ENCODE measurements around the gene TMEM8B. TPM values are rescaled to one million over a fixed set of nuclear protein-coding genes. Genes with fewer than 3 reads are reported as not detected.

The TMEM8B gene
- total RNA-seq, 4 donors from 2014 or later, result 6.7 to 43.3 (median 14.6) TPM

- intact Hi-C loops (cut with DNase I; ENCODE audit: low total_unique reads), result loop anchor here (5.0 kb wide), 1 partner anchor 92 kb away; no protein-coding TSS in a partner anchor
- TF ChIP-seq CTCF (IDR thresholded peaks at IDR 0.05) (no peak), POLR2A (IDR thresholded peaks at IDR 0.05) (no peak)
- no peak overlapping the region for H3K4me3 ChIP-seq
Observed at GRCh38 chr9:35790025-35790384, 39.0 kb upstream of the TMEM8B start.

GRCh38 chr9:35790385-35791296 lies 38.4 kb upstream of the TMEM8B start:
- DNase-seq, result peak; percentile 77 to 86
- intact Hi-C loops (cut with DNase I; ENCODE audit: low total_unique reads), result loop anchor here (5.0 kb wide), 1 partner anchor 92 kb away; no protein-coding TSS in a partner anchor
- peaks cover 12 to 22% of the 10 kb centered on the region in 2 donors for H3K4me1 ChIP-seq
- peak overlapping the region; percentile 47 to 63 for H3K4me3 ChIP-seq
- no peaks in the 10 kb centered on the region for H3K27me3 ChIP-seq
- no peaks in the 10 kb centered on the region for H3K9me3 ChIP-seq
- no peaks in the 10 kb centered on the region for H3K36me3 ChIP-seq
- H3K27ac ChIP-seq, result peak overlapping the region; percentile 81 to 91
- TF ChIP-seq CTCF (IDR thresholded peaks at IDR 0.05) (peak; percentile 85 to 93 (median 88)), POLR2A (IDR thresholded peaks at IDR 0.05) (no peak)

More at GRCh38 chr9:35790025-35790384, 39.0 kb upstream of the TMEM8B start:
- no peak for DNase-seq
- H3K27ac ChIP-seq, result peak overlapping the region in 1 of 2 donors; percentile 91
- no peaks in the 10 kb centered on the region for H3K9me3 ChIP-seq
- H3K4me1 ChIP-seq, result peaks cover 12 to 22% of the 10 kb centered on the region in 2 donors
- no peaks in the 10 kb centered on the region for H3K36me3 ChIP-seq
- H3K27me3 ChIP-seq, result no peaks in the 10 kb centered on the region

DNA sequence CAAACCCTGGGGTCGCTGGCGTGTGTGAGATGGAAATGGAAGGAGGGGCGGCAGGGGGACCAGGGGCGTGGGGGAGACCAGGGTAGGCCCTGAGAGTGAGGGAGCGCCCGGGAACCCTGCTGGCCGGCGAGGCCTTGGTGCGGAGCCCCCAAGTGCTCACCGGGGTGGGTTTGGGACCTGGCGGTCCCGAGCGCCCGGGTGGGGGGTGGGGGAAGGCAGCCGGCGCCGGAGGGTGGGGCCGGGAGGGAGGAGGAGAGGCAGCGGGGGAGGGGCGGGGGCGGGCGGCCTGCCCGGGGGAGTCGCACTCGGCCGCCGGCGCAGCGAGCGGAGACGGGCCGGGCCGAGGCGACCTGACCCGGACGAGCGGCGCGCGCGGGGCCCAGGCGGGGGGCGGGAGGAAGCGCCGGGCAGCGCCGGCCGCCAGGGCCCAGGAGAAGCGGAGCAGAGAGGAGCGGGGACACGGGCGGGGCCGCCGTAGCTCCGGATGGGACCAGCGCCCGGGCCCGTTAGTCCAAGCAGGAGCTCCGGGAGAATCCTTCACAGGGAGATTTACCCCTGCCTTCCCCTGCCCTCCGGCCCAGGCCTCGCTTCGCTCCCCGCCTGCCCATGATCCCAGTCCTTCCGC lies 37.6 kb upstream of the TMEM8B start, which contains the start of gene NPR2:
NPR2 (plus strand) TSS at position 295 of the 625 bp plus-strand sequence. CDS start 818 bp downstream, outside the sequence.
- TF ChIP-seq CTCF (IDR thresholded peaks at IDR 0.05) (peak in 1 of 4 experiments; percentile 29), POLR2A (IDR thresholded peaks at IDR 0.05) (peak in 1 of 2 donors; percentile 46)
- H3K4me3 ChIP-seq, result peak within 1 kb of the TSS; percentile 47 to 63
- H3K4me1 ChIP-seq, result peaks cover 12 to 22% of the 10 kb centered on the region in 2 donors
- intact Hi-C loops (cut with DNase I; ENCODE audit: low total_unique reads), result loop anchor here (5.0 kb wide), 1 partner anchor 91 kb away; no protein-coding TSS in a partner anchor
- H3K27me3 ChIP-seq, result no peaks in the 10 kb centered on the region
- peak; percentile 49 to 67 for DNase-seq
- H3K9me3 ChIP-seq, result no peaks in the 10 kb centered on the region
- no peaks in the 10 kb centered on the region for H3K36me3 ChIP-seq
- H3K27ac ChIP-seq, result peak within 1 kb of the TSS; percentile 81 to 91

DNA sequence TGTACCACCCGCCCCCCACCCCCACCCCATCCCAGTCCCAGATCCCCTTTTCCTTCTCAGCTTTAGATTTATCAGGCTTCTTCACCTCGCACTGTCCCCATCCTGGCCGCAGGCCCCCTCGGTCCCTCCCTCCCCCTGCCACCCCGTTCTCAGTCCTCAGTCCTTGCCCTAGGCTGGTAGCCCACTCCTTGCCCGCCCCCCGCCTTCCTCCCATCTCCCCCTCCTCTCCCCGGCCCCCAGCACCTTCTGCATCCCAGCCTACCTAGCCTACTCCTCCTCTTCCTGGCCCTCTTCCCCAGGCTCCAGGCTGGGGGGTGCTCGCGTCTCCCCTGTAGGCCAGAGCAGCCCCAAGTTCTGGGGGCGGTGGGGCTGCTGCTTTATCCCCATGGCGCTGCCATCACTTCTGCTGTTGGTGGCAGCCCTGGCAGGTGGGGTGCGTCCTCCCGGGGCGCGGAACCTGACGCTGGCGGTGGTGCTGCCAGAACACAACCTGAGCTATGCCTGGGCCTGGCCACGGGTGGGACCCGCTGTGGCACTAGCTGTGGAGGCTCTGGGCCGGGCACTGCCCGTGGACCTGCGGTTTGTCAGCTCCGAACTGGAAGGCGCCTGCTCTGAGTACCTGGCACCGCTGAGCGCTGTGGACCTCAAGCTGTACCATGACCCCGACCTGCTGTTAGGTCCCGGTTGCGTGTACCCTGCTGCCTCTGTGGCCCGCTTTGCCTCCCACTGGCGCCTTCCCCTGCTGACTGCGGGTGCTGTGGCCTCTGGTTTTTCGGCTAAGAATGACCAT lies 36.8 kb upstream of the TMEM8B start:
- DNase-seq, result peak in 1 of 2 donors; percentile 30
- H3K9me3 ChIP-seq, result no peaks in the 10 kb centered on the region
- H3K4me3 ChIP-seq, result peak overlapping the region; percentile 47 to 63
- intact Hi-C loops (cut with DNase I; ENCODE audit: low total_unique reads), result loop anchor here (5.0 kb wide), 1 partner anchor 90 kb away; no protein-coding TSS in a partner anchor
- H3K27ac ChIP-seq, result peak overlapping the region; percentile 81 to 91
- H3K36me3 ChIP-seq, result no peaks in the 10 kb centered on the region
- TF ChIP-seq CTCF (IDR thresholded peaks at IDR 0.05), result no peak
- no peak for TF ChIP-seq POLR2A (IDR thresholded peaks at IDR 0.05)
- H3K4me1 ChIP-seq, result peaks cover 12 to 22% of the 10 kb centered on the region in 2 donors
- H3K27me3 ChIP-seq, result no peaks in the 10 kb centered on the region
